Omental fat pad (tissue), 4 donors: ENCODE results near the gene FCGR3A. TPM values are rescaled to one million over a fixed set of nuclear protein-coding genes. Genes with fewer than 3 reads are reported as not detected.
"Not testable (repeated sequence)": the region's sequence is repeated elsewhere in the genome, so short reads cannot be mapped to it uniquely, and the experiment has no call there.

Experiments used
- ATAC-seq: fragments of 150-250 bp; one replicate; pipeline ENCODE4 v1.9.1; 2016; ENCODE audit warnings: mild to moderate bottlenecking, moderate library complexity; ENCODE audit not compliant: low FRiP score
- DNase-seq: peaks from one replicate; pipeline ENCODE4 v3.0.0-alpha.2; 2019; ENCODE audit warnings: low spot score
- total RNA-seq, 4 donors: library from RNA; depleted of rRNA; stranded (reverse); fragments of >200 nt; gene quantifications; one replicate each; pipeline ENCODE4 v1.1.0, GENCODE V29; 2016
- TF ChIP-seq, protein P1 (sequence below), 3 donors: fragments of 450-650 bp; IDR thresholded peaks; one replicate each; pipeline ENCODE4 v1.5.1; 2016 to 2017; ENCODE audit warnings: antibody characterized with exemption in 3 of 3, mild to moderate bottlenecking in 3 of 3, moderate library complexity in 2 of 3

FCGR3A gene
- 10 to 100 TPM; 27.6 to 44.3 (median 29.4) TPM for total RNA-seq

DNA sequence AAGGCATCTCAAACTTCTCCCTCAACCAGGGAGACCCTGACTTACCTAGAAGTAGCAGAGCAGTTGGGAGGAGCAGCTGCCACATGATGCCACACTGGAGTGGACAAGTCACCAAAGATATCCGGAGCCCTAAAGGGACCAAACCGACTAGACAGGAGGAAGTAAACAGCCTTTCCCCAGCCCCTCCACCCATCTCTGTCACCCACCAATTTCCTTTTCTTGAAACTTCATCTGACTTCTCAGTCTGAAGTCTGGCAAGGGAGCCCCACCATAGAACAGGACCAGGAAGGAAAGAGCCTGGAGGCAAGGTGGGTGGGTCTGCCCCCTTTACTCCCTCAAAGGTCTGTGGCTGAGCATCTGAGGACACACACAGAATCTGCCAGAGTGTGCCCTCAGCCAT lies at the start of gene FCGR3A:
FCGR3A (minus strand) TSS at position 167 of the 400 bp plus-strand sequence; CDS start at position 85, 82 bp downstream.
- TF ChIP-seq, protein P1, sequence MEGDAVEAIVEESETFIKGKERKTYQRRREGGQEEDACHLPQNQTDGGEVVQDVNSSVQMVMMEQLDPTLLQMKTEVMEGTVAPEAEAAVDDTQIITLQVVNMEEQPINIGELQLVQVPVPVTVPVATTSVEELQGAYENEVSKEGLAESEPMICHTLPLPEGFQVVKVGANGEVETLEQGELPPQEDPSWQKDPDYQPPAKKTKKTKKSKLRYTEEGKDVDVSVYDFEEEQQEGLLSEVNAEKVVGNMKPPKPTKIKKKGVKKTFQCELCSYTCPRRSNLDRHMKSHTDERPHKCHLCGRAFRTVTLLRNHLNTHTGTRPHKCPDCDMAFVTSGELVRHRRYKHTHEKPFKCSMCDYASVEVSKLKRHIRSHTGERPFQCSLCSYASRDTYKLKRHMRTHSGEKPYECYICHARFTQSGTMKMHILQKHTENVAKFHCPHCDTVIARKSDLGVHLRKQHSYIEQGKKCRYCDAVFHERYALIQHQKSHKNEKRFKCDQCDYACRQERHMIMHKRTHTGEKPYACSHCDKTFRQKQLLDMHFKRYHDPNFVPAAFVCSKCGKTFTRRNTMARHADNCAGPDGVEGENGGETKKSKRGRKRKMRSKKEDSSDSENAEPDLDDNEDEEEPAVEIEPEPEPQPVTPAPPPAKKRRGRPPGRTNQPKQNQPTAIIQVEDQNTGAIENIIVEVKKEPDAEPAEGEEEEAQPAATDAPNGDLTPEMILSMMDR (IDR thresholded peaks at IDR 0.05) = no peak
- ATAC-seq (no peak), DNase-seq (no peak)

DNA sequence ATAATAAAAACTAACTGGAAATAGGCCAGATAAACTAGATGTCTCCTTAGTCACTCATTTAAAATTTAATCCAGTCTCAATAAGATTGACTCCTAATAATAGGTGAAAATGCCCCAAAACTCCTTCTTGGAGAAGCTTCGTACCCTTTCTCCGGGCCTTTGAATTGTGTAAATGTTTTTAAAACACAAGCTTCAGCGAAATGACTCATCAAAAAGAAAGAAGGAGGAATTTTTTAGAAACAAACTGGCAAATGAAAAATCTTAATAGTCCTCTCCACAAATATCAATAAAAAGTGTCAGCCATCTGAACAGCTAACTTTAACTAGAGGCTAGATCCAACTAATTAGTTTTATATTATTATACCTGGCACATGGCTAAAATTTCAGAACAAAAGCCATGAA lies 47.5 kb upstream of the FCGR3A start:
- ATAC-seq, DNase-seq: not testable (repeated sequence)

DNA sequence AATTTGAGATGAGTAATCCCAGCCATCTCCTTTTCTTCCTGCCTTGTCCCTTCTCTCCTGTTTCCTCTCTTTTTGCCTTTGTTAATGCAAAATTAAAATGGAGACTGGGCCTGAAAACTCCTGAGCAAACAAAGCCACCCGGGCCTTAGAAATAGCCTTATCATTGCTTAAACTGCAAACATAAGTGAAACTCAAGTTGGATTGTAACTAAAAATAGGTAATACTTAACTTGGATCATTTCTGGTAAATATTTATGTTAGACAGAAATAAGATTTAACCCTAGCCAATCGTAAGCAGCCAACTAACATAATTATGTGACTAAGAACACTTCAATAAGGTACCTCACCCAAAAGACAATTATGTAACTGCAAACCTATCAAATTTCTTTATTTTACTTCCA lies 46.0 kb upstream of the FCGR3A start:
- ATAC-seq, DNase-seq: not testable (repeated sequence)

DNA sequence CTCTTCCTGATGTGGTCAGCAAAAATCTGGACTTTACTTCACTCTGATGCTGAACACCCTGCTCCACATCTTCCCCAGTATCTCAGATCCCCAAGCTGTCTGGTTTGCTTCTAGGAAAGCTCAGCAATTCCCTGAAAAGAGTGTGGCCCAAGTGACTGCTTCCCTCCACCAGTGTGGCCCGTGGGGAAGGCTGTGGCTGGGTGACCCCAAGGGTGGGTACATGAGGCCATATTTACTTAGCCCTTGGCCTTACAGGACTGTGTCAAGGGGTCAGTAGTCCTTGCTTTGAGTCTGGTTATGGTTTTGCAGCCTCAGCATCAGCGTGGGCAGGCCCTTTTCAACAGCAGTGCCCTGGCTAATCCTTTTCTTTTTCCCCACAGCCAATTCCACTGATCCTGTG lies 45.6 kb upstream of the FCGR3A start:
- peak; percentile 8 for ATAC-seq
- DNase-seq = not testable (repeated sequence)

DNA sequence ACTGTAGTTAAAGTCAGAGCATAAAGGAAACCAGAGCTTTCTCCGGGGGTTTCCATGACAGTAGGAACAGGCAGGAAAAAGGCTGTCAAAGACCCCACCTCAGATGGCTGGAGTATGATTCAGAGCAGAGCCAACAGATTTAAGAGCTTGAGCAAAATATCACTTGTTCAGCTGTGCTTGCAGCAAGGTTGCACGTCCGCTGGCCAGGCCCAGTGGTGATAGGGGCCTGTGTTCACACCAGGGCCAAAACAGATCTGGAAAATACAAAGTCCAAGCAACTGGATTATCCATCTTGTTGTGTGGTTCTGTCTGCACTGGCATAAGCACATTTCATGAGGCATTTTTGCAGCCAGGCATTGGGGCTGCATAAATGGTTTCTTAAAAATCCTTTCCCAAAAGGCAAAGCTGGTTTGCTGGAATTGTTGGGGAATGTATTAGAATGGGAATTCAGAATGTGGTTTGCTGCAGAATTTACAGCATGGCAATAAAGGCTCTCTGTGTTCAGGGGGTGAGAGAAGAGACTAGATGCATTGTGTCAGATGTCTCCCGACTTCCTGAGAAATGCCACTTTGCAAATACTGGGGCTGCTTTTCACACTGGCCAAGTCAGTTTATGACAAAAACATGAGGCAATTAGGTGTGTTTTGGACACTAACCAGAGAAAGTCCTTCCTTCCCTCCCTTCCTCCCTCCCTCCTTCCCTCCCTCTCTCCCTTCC lies 44.8 kb upstream of the FCGR3A start:
- not testable (repeated sequence) for DNase-seq, ATAC-seq

DNA sequence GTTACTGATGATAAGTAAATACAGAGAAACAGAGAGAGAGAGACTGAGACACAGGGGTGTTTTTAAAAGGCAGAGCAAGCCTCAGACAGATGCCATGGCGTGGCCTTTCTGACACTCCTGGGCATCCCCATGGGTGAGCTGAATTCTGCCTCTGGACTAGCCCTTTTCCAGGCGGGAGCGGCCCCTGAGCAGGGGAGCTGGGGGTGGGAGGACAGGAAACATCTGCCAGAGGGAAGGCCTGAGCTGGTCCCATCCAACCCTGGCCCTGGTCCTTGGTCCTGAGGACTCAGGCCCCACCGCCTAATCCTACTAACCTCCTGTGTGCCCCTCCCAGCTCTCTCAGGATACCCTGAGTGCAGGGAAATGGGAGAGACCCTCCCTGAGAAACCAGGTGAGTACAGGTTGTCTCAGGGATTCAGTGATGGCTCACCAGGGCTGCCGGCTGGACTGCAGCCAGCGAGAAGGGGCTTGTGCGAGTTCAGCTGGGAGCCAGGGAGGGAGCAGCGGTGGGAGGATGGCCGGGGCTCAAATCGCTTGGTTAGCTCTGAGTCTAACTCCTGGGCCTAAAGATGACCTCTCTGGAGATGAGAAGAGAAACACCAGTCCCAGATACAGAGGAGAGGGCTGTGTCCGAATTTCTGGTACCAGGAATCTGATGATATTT lies 43.6 kb upstream of the FCGR3A start:
- DNase-seq, ATAC-seq: not testable (repeated sequence)

DNA sequence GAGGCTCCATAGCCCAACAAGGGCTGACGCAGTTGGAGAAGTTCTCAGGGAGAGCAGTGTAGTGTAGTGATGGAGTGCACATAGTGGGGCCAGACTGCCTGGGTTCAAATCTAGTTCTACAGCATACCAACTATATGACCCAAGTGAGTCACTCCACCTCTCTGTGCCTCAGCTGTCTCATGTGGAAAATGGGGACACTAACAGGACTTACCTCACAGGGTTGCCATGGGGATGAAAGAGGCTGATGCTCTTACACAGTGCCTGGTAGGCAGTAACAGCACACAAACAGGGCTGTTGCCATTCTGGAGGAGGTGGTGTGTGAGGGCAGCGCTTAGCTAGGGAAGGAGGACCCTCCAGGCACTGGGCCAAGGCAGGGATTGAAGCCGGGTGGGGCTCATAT lies 43.0 kb upstream of the FCGR3A start:
- DNase-seq, ATAC-seq: not testable (repeated sequence)

DNA sequence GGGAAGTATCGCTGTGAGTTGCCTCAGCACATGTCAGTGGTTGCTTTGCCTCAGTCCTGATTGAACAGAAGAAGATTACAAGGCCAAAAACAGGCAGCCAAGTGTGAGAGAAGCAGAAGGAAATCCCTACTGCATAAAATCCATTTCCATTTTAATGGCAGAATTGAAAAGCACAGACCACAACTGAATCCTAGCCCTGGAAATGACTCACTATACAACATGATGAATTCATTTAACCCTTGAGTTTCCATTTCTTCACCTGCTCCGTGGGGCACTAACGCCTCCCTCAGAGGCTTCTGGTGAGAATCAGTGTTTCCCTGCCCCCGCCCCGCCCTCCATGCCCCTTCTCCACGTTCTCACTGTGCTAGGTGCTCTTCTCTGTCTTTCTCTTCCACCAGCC lies 40.3 kb upstream of the FCGR3A start:
- not testable (repeated sequence) for ATAC-seq, DNase-seq

DNA sequence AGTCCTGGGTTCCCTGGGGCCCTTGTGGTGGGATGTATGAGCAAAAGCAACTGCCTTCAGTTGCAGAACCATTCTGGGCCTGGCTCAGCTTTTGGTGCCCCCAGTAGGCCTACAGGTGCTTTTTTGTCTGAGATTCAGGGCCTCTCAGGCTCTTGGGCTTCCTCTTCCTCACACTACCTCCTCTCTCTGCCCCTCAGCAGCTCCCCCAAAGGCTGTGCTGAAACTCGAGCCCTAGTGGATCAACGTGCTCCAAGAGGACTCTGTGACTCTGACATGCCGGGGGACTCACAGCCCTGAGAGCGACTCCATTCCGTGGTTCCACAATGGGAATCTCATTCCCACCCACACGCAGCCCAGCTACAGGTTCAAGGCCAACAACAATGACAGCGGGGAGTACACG lies 39.7 kb upstream of the FCGR3A start:
- DNase-seq, ATAC-seq: not testable (repeated sequence)

DNA sequence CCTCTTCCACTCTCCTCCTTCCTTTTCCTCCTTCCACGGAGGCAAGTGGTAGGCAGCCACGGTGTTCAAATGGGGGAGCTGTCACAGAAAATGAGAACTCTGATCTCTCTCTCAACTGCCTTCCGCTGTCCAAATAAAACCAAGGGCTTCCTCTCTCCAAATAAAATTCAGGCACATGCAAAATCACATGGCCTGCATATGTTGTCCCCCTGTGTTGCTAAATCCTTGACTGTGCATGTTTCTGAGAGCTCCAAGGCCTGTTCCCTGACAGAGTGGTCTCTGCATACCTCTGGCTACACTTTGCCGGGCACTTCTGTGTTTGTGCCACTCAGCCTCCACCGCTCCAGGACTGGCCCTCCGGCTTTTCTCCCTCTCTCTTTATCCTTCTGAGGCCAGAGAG lies 39.0 kb upstream of the FCGR3A start:
- not testable (repeated sequence) for ATAC-seq

DNA sequence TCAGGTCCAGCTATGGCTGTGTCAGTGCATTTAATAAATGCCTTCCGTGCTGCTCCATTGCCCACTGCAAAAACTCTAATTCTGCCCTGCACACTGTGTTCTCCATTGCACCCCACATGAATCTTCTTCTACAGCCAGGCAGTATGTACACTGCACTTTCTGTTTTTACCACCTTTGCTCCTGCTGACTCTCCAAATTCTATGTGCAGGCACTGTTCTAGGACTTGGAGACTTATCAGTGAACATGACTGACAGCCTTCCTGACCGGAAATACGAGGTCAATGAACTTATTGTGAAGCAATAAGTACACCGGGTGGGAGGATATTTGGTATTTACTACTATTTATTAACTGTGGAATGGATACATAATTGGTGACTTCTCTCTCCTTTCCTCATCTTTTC lies 33.3 kb upstream of the FCGR3A start:
- DNase-seq, ATAC-seq: not testable (repeated sequence)

More for the DNA sequence above, 39.0 kb upstream of the FCGR3A start:
- DNase-seq = not testable (repeated sequence)

DNA sequence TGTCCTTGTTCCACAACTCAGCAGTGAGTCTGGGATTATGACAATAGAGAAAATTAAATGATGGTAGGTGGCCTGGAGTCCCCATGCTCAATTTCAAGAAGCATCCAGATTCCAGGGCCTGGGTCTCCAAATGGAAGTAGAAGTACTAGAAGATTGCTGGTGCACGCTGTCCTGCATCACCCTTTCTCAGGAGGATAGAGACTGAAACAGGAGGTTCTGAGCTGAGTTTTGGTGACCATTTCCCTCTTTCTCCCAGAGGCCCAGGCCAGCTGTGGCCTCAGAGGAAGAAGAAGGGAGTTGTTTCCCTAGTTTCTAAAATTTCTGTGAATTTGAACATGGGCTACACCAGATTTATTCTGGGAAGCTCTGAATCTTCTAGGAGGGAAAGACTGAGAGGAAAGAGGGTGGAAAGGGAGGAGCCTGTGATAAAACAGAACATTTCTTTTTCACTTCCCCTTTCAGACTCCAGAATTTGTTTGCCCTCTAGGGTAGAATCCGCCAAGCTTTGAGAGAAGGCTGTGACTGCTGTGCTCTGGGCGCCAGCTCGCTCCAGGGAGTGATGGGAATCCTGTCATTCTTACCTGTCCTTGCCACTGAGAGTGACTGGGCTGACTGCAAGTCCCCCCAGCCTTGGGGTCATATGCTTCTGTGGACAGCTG lies 31.4 kb upstream of the FCGR3A start:
- ATAC-seq = not testable (repeated sequence)

DNA sequence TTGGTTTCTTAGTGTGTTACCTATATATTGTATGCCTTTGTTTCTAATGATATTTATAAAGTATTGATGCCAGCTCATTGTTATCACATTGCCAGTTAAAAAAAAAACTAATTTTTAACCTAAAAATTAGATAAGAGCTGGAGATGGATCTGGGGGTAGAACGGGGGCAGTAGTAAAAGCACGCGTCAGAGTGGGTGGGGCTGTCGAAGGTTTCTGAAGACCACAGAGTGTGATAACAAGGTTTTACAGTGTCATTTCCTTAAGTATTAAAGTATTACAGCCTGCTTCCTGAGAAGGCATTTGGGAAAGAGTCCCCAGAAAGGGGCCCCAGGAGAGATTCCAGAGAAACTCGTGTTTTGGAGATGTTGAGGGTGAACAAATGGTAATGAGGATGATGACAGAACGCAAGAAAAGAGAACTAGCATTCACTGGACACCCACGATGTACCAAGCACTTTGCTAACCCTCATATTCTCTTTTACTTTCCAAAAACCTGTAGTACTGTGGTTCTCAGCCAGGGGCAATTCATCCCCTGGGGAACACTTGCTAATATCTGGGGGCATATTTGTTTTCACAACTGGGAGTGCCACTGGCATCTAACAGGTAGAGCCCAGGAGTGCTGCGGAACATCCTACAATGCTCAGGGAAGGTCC lies 30.4 kb upstream of the FCGR3A start:
- DNase-seq, ATAC-seq: not testable (repeated sequence)

More for the DNA sequence above, 31.4 kb upstream of the FCGR3A start:
- not testable (repeated sequence) for DNase-seq

DNA sequence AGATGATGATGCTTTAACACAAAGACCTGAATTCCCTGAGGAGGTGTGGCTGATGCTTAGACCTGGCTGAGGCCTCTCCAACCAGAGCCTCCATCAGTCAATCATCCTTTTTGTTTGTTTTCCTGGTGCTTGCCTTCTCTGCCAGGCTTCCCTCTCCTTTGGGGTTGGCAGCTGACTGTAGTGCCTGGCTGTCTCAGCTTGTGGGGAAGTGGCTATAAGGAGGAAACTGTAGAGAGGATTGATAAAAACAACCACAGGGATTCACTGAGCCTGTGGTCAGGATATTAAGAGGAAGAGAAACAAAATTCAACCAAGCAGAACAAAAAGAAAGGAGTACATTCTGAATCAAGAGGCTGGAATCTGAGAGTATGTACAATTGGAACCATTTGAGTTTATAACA lies 27.1 kb upstream of the FCGR3A start:
- DNase-seq, ATAC-seq: not testable (repeated sequence)

DNA sequence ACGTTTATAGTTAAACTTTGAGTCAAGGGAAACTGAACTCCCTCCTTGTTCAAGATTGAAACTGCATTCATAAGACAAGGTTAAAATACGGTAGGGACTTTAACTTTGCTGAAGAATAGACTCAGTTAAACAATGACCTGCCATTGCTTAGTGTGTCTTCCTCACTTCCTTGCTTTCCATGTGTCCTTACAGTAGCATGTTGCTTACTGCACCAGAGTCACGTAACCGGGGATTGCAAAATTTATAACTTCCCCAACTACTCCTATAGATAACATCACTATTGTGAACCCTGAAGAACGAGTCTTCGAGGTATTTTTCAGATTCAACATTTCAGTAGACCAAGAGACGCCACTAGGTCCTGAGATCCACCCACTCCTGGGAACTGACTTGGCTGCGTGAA lies 22.1 kb upstream of the FCGR3A start:
- ATAC-seq, DNase-seq: not testable (repeated sequence)

DNA sequence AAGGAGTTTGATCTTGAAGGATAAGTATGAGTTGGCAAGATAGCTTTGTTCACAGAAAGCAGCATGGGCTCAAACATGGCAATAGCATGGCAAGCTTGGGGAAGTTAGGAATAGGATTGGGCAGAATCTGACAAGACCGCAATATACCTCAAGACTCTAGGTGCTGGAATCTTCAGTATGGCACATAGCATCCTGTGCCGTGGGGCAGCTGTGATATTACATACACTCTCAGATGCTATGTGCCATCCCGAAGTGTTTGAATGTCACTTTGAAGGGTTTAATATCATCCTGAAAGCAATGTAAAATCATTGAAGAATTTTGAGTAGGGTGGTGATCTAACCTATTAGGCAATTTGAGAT lies 17.0 kb upstream of the FCGR3A start:
- not testable (repeated sequence) for DNase-seq, ATAC-seq

DNA sequence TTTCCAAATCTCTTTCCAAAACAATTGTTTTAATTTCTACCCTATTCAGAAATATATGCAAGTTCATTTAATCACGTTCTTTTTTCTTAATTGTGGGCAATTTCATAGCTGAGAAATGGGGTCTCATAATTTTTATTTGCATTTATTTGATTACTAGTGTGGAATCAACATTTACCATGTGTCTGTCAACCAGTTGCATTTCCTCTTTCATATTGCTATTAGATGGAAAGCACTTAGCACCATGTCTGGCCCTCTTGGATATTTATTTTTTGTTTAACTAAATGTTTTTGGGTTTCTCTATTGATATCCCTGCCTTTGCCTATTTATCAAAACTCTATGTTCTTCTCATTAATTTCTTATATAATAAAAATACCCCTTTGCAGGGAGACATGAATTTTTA lies 13.9 kb upstream of the FCGR3A start:
- ATAC-seq, DNase-seq: not testable (repeated sequence)

DNA sequence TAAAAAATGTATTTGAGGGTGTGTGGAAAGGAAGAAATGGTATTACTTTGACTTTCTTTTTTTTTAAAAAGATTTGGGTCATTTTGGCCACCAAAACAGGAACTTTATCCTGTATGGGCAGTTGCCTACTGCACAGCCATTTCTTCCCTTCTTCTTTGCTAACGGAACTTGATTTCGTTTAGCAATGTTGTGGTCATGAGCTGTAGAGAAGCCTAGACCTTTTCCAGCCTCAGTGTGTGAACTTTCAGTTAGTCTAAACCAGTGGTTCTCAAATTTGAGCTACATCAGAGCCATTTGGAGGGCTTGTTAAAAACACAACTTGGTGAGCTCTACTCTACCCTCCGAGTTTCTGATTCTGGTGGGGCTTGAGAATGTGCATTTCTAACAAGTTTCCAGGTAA lies 12.8 kb upstream of the FCGR3A start:
- DNase-seq, ATAC-seq: not testable (repeated sequence)
